Measurements from ENCODE around the gene FARP1.

The FARP1 gene

GRCh38 chr13:98272549-98272948 lies 129.7 kb downstream of the FARP1 start:
- H3K36me3 ChIP-seq (ENCODE audit: control insufficient read depth, insufficient read depth, low read length), result no peaks in the 10 kb centered on the region
- no peak overlapping the region for H3K9ac ChIP-seq
- H3K4me2 ChIP-seq (ENCODE audit: low read length), result no peak overlapping the region
- no peak overlapping the region for H3K27ac ChIP-seq
- TF ChIP-seq CTCF (IDR thresholded peaks at IDR 0.05), result no peak
- no peaks in the 10 kb centered on the region for H3K27me3 ChIP-seq (ENCODE audit: control insufficient read depth, insufficient read depth, low read length)
- H3K4me3 ChIP-seq (ENCODE audit: low read depth, low read length), result no peak overlapping the region
- no peaks in the 10 kb centered on the region for H3K9me3 ChIP-seq (ENCODE audit: control insufficient read depth, low read length)
- no peak overlapping the region for H2AFZ ChIP-seq
- peaks cover 6% of the 10 kb centered on the region for H3K4me1 ChIP-seq
- H3K79me2 ChIP-seq, result peaks cover 4% of the 10 kb centered on the region

- TF ChIP-seq CTCF (IDR thresholded peaks at IDR 0.05), result no peak
- no peaks in the 10 kb centered on the region for H3K27me3 ChIP-seq (ENCODE audit: control insufficient read depth, insufficient read depth, low read length)
- peaks cover 4% of the 10 kb centered on the region for H3K79me2 ChIP-seq
- no peak overlapping the region for H3K9ac ChIP-seq
- peak overlapping the region; percentile 16 for H3K27ac ChIP-seq
- H3K4me1 ChIP-seq, result peaks cover 6% of the 10 kb centered on the region
- no peaks in the 10 kb centered on the region for H3K9me3 ChIP-seq (ENCODE audit: control insufficient read depth, low read length)
- no peak overlapping the region for H2AFZ ChIP-seq
- H3K4me3 ChIP-seq (ENCODE audit: low read depth, low read length), result no peak overlapping the region
- no peak overlapping the region for H3K4me2 ChIP-seq (ENCODE audit: low read length)
- H3K36me3 ChIP-seq (ENCODE audit: control insufficient read depth, insufficient read depth, low read length), result no peaks in the 10 kb centered on the region
These were observed 130.4 kb downstream of the FARP1 start for GRCh38 chr13:98273067-98273823.

- peak overlapping the region; percentile 16 for H3K27ac ChIP-seq
- peaks cover 4% of the 10 kb centered on the region for H3K79me2 ChIP-seq
- no peaks in the 10 kb centered on the region for H3K27me3 ChIP-seq (ENCODE audit: control insufficient read depth, insufficient read depth, low read length)
- no peaks in the 10 kb centered on the region for H3K36me3 ChIP-seq (ENCODE audit: control insufficient read depth, insufficient read depth, low read length)
- TF ChIP-seq CTCF (IDR thresholded peaks at IDR 0.05), result no peak
- H3K9ac ChIP-seq, result no peak overlapping the region
- peak overlapping the region; percentile 43 for H3K4me2 ChIP-seq (ENCODE audit: low read length)
- H3K9me3 ChIP-seq (ENCODE audit: control insufficient read depth, low read length), result no peaks in the 10 kb centered on the region
- peak overlapping the region; percentile 5 for H2AFZ ChIP-seq
- H3K4me1 ChIP-seq, result peaks cover 6% of the 10 kb centered on the region
- no peak overlapping the region for H3K4me3 ChIP-seq (ENCODE audit: low read depth, low read length)
These were observed 131.2 kb downstream of the FARP1 start for GRCh38 chr13:98273824-98274742.

- Histone ChIP-seq H3K4me3 (ENCODE audit: low read depth, low read length) (no peak overlapping the region), H2AFZ (no peak overlapping the region), H3K27ac (no peak overlapping the region), H3K27me3 (ENCODE audit: control insufficient read depth, insufficient read depth, low read length) (no peaks in the 10 kb centered on the region), H3K36me3 (ENCODE audit: control insufficient read depth, insufficient read depth, low read length) (no peaks in the 10 kb centered on the region), H3K9me3 (ENCODE audit: control insufficient read depth, low read length) (no peaks in the 10 kb centered on the region), H3K4me1 (peaks cover 6% of the 10 kb centered on the region), H3K4me2 (ENCODE audit: low read length) (peak overlapping the region; percentile 43), H3K79me2 (peaks cover 4% of the 10 kb centered on the region), H3K9ac (no peak overlapping the region)
- no peak for TF ChIP-seq CTCF (IDR thresholded peaks at IDR 0.05)
These were observed 132.1 kb downstream of the FARP1 start for GRCh38 chr13:98274921-98275487.

All from parathyroid adenoma (tissue), 2 donors.